Transverse colon (tissue), 4 donors: ENCODE measurements around the gene SFR1. TPM values are rescaled to one million over a fixed set of nuclear protein-coding genes. Genes with fewer than 3 reads are reported as not detected.

ENCODE experiments used
- DNase-seq: peaks from one replicate; pipeline ENCODE4 v3.0.0-alpha.2; 2019
- H3K27ac ChIP-seq, 4 donors: fragments of 200-600 bp; sonication (generic); 2 replicates each; pipeline ENCODE4 v1.5.1; 2016 to 2018; ENCODE audit warnings: inconsistent platforms in 4 of 4
- H3K27me3 ChIP-seq: fragments of 200-600 bp; sonication (generic); 2 replicates; pipeline ENCODE4 v1.5.1; 2017; ENCODE audit warnings: inconsistent platforms
- H3K36me3 ChIP-seq, 4 donors: fragments of 200-600 bp; sonication (generic); 2 replicates each; pipeline ENCODE4 v1.5.1; 2017 to 2019; ENCODE audit warnings: inconsistent platforms in 4 of 4
- H3K4me1 ChIP-seq, 4 donors: fragments of 200-600 bp; sonication (generic); 2 replicates each; pipeline ENCODE4 v1.5.1; 2017 to 2020; ENCODE audit warnings: inconsistent platforms in 4 of 4
- H3K4me3 ChIP-seq, 4 donors: fragments of 200-600 bp; sonication (generic); 1 replicate in 1 of 4; 2 replicates in 3 of 4; pipeline versions ENCODE4 v1.5.1 to v1.6.1; 2017 to 2019; ENCODE audit warnings: inconsistent platforms in 4 of 4
- H3K9me3 ChIP-seq, 2 donors: fragments of 200-600 bp; sonication (generic); 2 replicates each; pipeline ENCODE4 v1.5.1; 2017 to 2019; ENCODE audit warnings: inconsistent platforms in 2 of 2
- CTCF ChIP-seq, 5 experiments: fragments of 200-600 bp in 3 of 5; fragments of 450-650 bp in 2 of 5; sonication (generic) in 3 of 5; IDR thresholded peaks; 1 replicate in 2 of 5; 2 replicates in 3 of 5; pipeline ENCODE4 v1.5.1; 2016 to 2017; ENCODE audit warnings: antibody characterized with exemption in 5 of 5, inconsistent platforms in 3 of 5, mild to moderate bottlenecking in 2 of 5, moderate library complexity in 1 of 5
- EP300 ChIP-seq: sonication (generic); formaldehyde crosslinking; IDR thresholded peaks from one replicate; pipeline ENCODE4 v1.6.1; 2017; ENCODE audit warnings: antibody characterized with exemption, low read depth
- POLR2A ChIP-seq: fragments of 450-650 bp; IDR thresholded peaks from one replicate; pipeline ENCODE4 v1.6.1; 2016; ENCODE audit warnings: antibody characterized with exemption, mild to moderate bottlenecking, moderate library complexity
- POLR2AphosphoS5 ChIP-seq, 3 donors: sonication (generic); formaldehyde crosslinking; IDR thresholded peaks; one replicate each; pipeline ENCODE4 v1.6.1; 2016; ENCODE audit warnings: antibody characterized with exemption in 3 of 3
- WGBS, 2 donors: methylation state at CpG; one replicate each; pipeline ENCODE4 v1.1.5; 2018; ENCODE audit warnings: low coverage in 1 of 2; 5-methylcytosine and 5-hydroxymethylcytosine counted together
- in situ Hi-C, 4 donors: fragments of 200-750 bp; cut with MboI; loops; one replicate each; pipeline versions ENCODE4 v1.15.0 to v1.15.1; 2017; ENCODE audit warnings: low sequenced_read_pairs in 3 of 4, low pct_ligation_motif_present in 1 of 4, low pct_unique_long_range_greater_than_20kb in 1 of 4
- intact Hi-C: fragments of 100-400 bp; cut with DNase I; formaldehyde crosslinking; loops from one replicate; pipeline ENCODE4 v1.15.1; 2023; ENCODE audit warnings: low total_unique reads
- total RNA-seq, 4 donors: library from RNA; depleted of rRNA; stranded (reverse); fragments of >200 nt; gene quantifications; one replicate each; pipeline ENCODE4 v1.1.0, GENCODE V29; 2016

The SFR1 gene
- total RNA-seq, 4 donors from 2014 or later = 4.0 TPM; not detected in 1

- no peak for TF ChIP-seq POLR2A
- TF ChIP-seq EP300 = no peak
- no peak for TF ChIP-seq CTCF (IDR thresholded peaks at IDR 0.05)
- no peak for TF ChIP-seq POLR2AphosphoS5 (IDR thresholded peaks at IDR 0.05)
Observed at GRCh38 chr10:104104418-104104817, 17.6 kb upstream of the SFR1 start.

GRCh38 chr10:104104926-104105325 is 17.0 kb upstream of the SFR1 start:
- Histone ChIP-seq H3K4me1 (peaks cover 0 to 2% (median 0%) of the 10 kb centered on the region in 4 donors), H3K36me3 (no peaks in the 10 kb centered on the region), H3K27me3 (no peaks in the 10 kb centered on the region), H3K27ac (no peak overlapping the region), H3K9me3 (no peaks in the 10 kb centered on the region), H3K4me3 (no peak overlapping the region)
- in situ Hi-C loops = no loop called here
- intact Hi-C loops = no loop called here
- DNase-seq = no peak
- TF ChIP-seq POLR2AphosphoS5 (IDR thresholded peaks at IDR 0.05) (no peak), CTCF (IDR thresholded peaks at IDR 0.05) (no peak), EP300 (no peak), POLR2A (no peak)
- 79 to 100% methylated on average over 2 of the region's 2 CpGs for WGBS, 2 donors

More at GRCh38 chr10:104104418-104104817, 17.6 kb upstream of the SFR1 start:
- Histone ChIP-seq H3K9me3 (no peaks in the 10 kb centered on the region), H3K27me3 (no peaks in the 10 kb centered on the region), H3K4me1 (no peaks in the 10 kb centered on the region), H3K36me3 (no peaks in the 10 kb centered on the region), H3K4me3 (no peak overlapping the region), H3K27ac (no peak overlapping the region)
- intact Hi-C loops = no loop called here
- whole genome bisulfite sequencing, 2 donors = 0% methylated on average over 1 of the region's 1 CpG
- no peak for DNase-seq
- in situ Hi-C loops = no loop called here

- H3K27me3 ChIP-seq = no peaks in the 10 kb centered on the region
- in situ Hi-C loops = no loop called here
- H3K4me3 ChIP-seq = no peak overlapping the region
- H3K4me1 ChIP-seq = peaks cover 0 to 5% (median 0%) of the 10 kb centered on the region in 4 donors
- no peak for DNase-seq
- no peaks in the 10 kb centered on the region for H3K9me3 ChIP-seq
- WGBS, 2 donors = 60 to 73% methylated on average over 3 of the region's 3 CpGs
- intact Hi-C loops = loop anchor here (10.0 kb wide), 1 partner anchor 225 kb away; no protein-coding TSS in a partner anchor
- H3K27ac ChIP-seq = no peak overlapping the region
- no peaks in the 10 kb centered on the region for H3K36me3 ChIP-seq
- no peak for TF ChIP-seq POLR2A
- TF ChIP-seq POLR2AphosphoS5 (IDR thresholded peaks at IDR 0.05) = no peak
- no peak for TF ChIP-seq EP300
- TF ChIP-seq CTCF (IDR thresholded peaks at IDR 0.05) = no peak
Observed at GRCh38 chr10:104109908-104110662, 11.9 kb upstream of the SFR1 start.

- no peak for TF ChIP-seq POLR2AphosphoS5 (IDR thresholded peaks at IDR 0.05)
- no peak for TF ChIP-seq CTCF (IDR thresholded peaks at IDR 0.05)
- TF ChIP-seq POLR2A = no peak
- WGBS, 2 donors = 26 to 38% methylated on average over 1 of the region's 1 CpG
- DNase-seq = no peak
- Histone ChIP-seq H3K4me3 (no peak overlapping the region), H3K9me3 (no peaks in the 10 kb centered on the region), H3K27ac (no peak overlapping the region), H3K4me1 (peaks cover 0 to 16% (median 0%) of the 10 kb centered on the region in 4 donors), H3K36me3 (no peaks in the 10 kb centered on the region), H3K27me3 (no peaks in the 10 kb centered on the region)
- intact Hi-C loops (loop anchor here (10.0 kb wide), 1 partner anchor 229 kb away; no protein-coding TSS in a partner anchor), in situ Hi-C loops (no loop called here)
Observed at GRCh38 chr10:104113376-104113956, 8.5 kb upstream of the SFR1 start.
